HG03060 (cell line): ENCODE measurements around the gene STAT4.

Experiments
- ATAC-seq: cut with Tn5 transposase; IDR thresholded peaks from one replicate; pipeline ENCODE4 v1.9.1; 2021; ENCODE audit warnings: low read depth, moderate number of reproducible peaks; ENCODE audit not compliant: unreplicated experiment

STAT4 gene

GRCh38 chr2:191100216-191100615, 50.6 kb downstream of the STAT4 start:
- ATAC-seq: no peak

- ATAC-seq: no peak
Measured at GRCh38 chr2:191087311-191087710, 63.5 kb downstream of the STAT4 start.

DNA sequence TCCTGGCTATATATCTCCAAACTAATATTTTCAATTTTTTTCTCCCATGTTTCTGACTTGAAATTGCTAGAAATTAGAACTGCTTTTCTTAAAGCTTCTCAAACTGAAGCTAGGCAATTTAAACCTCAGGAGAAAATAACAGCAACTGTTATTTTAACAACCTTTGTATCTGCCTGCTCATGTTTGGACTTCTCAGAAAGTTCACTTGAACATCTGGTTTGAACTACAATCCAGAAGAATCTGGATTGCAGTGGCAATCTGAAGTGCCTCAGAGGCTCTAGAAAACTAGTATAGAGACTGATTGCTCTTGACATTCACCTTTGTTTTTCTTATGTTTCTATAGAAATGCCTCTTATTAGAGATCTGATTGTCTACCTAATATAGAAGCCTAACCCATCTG, 64.1 kb downstream of the STAT4 start:
- no peak for ATAC-seq

- no peak for ATAC-seq
Measured at GRCh38 chr2:191083540-191083939, 67.3 kb downstream of the STAT4 start.

- ATAC-seq: no peak
Measured at GRCh38 chr2:191082321-191082720, 68.5 kb downstream of the STAT4 start.

DNA sequence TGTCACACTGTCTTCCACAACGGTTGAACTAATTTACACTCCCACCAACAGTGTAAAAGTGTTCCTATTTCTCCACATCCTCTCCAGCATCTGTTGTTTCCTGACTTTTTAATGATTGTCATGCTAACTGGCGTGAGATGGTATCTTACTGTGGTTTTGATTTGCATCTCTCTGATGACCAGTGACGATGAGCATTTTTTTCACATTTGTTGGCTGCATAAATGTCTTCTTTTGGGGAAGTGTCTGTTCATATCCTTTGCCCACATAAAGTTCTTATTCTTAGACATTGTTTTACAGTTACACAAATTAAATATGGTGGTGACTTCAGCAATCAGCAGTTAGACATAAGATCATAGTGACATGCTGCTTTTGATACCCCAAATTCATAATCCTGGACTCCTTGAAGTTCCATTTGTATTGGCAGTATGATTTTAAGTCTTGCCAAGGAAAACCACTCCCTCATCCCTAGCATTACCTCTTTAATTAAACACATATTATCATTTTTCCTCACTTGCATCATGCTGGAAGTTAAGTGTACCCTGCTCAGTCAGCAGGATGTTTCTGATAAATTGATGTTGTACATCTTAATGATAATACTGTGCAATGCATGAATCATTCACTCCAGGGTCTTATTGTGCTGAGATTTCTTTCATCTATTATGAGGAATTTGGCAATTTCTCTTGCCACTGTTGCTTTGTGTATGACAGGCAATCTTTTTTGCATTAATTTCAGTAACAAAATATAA, 69.2 kb downstream of the STAT4 start:
- ATAC-seq: no peak

GRCh38 chr2:191078165-191078867, 72.5 kb downstream of the STAT4 start:
- ATAC-seq: no peak

- no peak for ATAC-seq
Measured at GRCh38 chr2:191070276-191070675, 80.5 kb downstream of the STAT4 start.

- ATAC-seq: no peak
Measured at GRCh38 chr2:191069606-191070005, 81.2 kb downstream of the STAT4 start.

- ATAC-seq: no peak
Measured at GRCh38 chr2:191066919-191067233, 83.9 kb downstream of the STAT4 start.

GRCh38 chr2:191066197-191066918, 84.4 kb downstream of the STAT4 start:
- ATAC-seq: no peak

GRCh38 chr2:191065785-191066184, 85.0 kb downstream of the STAT4 start:
- no peak for ATAC-seq

- no peak for ATAC-seq
Measured at GRCh38 chr2:191064590-191064989, 86.2 kb downstream of the STAT4 start.

DNA sequence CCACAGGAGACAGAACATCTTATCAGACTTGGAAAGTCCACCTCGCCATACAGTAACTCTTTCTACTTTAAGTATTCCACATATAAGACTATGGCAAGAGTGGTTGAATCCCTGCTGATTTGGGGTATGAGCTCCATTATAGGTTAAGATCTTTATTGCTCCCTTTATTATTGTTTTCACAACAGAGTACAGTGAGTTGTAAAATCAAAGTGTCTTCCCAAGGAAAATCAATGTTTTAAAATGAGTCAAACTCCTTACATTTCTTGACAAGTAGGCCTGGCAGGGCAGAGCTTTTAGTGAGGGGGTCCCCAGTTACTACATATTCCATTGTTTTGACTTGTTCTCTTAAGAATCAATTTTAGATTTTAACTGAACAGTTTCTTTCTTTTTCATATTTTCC, 87.2 kb downstream of the STAT4 start:
- ATAC-seq: no peak

GRCh38 chr2:191061381-191061980, 89.3 kb downstream of the STAT4 start:
- no peak for ATAC-seq

- no peak for ATAC-seq
Measured at GRCh38 chr2:191059308-191059707, 91.5 kb downstream of the STAT4 start.

DNA sequence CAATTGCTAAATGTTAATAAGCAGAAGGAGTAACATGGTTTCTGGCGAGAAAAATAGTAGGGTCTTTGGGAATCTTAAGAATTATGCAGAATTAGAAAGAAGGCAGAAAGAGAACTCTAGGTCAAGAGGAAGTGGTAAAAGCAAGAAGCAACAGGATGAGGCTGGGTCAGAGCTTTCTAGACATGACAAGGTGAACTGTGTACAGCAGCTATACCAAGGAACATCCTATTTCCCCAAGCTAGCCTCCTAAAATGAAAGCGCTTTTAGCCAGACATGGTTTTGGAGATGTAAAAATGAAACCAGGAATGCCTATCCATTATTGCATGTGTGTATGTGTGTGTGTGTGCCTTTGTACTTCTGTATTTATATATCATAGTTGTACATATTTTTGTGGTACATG, 94.6 kb downstream of the STAT4 start:
- no peak for ATAC-seq

GRCh38 chr2:191053256-191053655, 97.5 kb downstream of the STAT4 start:
- ATAC-seq: no peak

DNA sequence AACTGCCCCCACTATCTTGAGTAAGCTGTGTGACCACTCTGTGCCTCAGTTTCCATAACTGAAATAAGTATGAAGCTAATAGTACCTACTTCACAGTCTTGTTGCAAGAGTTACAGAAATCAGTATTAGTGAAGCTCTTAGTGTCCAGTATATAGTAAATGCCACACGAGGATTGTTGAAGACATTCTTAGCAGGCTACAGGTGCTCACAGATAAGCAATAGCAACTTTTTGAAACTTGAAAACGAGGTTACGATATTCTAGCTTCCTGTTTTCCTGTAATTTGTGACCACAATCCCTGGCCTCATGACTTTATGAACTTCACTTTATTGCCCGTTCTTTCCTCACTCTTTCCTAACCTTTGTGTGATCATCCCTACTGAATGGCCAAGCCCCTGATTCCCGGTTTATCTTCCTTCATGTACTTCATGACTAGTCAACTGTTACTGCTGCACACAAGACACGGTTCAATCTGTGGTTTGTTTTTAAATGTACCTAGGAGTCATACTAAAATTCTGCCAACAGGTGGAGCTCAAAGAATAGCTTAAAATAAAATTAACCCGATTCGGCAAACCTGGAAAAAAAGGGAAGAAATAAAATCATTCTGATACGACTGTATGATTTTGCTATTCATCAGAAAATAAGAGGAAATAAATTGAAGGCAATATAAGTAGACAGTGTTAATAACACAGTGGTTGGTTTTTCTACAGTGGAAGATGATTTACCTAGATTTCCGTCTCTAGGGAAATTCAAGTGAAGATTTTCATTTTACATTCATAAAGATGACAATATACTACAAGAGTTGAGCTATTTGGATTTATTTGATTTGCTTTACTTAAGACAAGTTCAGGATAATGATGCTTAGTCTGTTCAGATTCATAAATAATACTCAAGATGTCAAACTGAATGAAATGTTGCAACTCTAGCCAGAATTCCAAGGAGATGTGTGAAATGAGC, 98.7 kb downstream of the STAT4 start:
- ATAC-seq: no peak

DNA sequence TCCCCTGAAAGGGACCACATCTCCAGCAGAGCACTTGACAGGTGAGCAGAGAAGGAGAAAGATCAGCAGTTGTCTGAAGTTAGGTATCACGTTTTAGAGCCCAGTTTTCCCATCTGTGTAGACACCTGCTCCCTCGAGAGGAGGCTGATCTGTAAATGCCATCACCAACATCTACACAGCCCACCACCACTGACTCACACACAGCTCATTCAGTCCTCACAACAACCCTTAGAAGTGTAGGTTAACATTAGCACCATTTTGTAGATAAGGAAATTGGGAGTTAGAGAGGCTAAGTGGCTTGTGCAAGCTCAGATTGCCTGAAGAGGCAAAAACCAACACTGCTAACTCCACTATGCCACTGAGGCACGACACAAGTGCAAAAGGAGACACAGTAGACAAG, 99.6 kb downstream of the STAT4 start:
- no peak for ATAC-seq
